ENCODE results near the gene CFLAR. TPM values are rescaled to one million over a fixed set of nuclear protein-coding genes. Genes with fewer than 3 reads are reported as not detected.

CFLAR gene
- total and polyA plus RNA-seq, 2 of the 13 experiments (the other 11 are each of a cell fraction or from before 2014, with no cell fraction given), result 43.8 to 92.1 TPM

- TF ChIP-seq ZNF660 (CRISPR knock-in tag; IDR thresholded peaks at IDR 0.05; ENCODE audit: borderline replicate concordance, low read depth) (no peak), NR2F1 (CRISPR knock-in tag; IDR thresholded peaks at IDR 0.05) (peak; percentile 75 to 86), RXRB (CRISPR knock-in tag; IDR thresholded peaks at IDR 0.05; ENCODE audit: borderline replicate concordance) (peak; percentile 76), NFKBIZ (CRISPR knock-in tag; IDR thresholded peaks at IDR 0.05) (peak; percentile 33; the same call in 1 of the 2 replicates), AGO2 (optimal IDR thresholded peaks at IDR 0.05; ENCODE audit: low read depth, low read length) (no peak), SMARCC2 (IDR thresholded peaks at IDR 0.05) (no peak), JUND (CRISPR knock-in tag; IDR thresholded peaks at IDR 0.05) (peak; percentile 58; the same call in 1 of the 2 replicates), ZNF317 (CRISPR knock-in tag; IDR thresholded peaks at IDR 0.05) (peak; percentile 48), ZNF430 (CRISPR knock-in tag; IDR thresholded peaks at IDR 0.05) (0 out of 2 replicates have a peak, but pooled peaks have one; percentile 84), ZBTB4 (CRISPR knock-in tag; IDR thresholded peaks at IDR 0.05; ENCODE audit: borderline replicate concordance) (peak; percentile 84; the same call in 1 of the 2 replicates), ZNF816 (CRISPR knock-in tag; IDR thresholded peaks at IDR 0.05; ENCODE audit: borderline replicate concordance) (peak; percentile 61; the same call in 1 of the 2 replicates), MXD4 (CRISPR knock-in tag; IDR thresholded peaks at IDR 0.05) (peak; percentile 64; the same call in 1 of the 2 replicates), TBP (CRISPR knock-in tag; IDR thresholded peaks at IDR 0.05) (no peak), ZNF253 (CRISPR knock-in tag; IDR thresholded peaks at IDR 0.05; ENCODE audit: borderline replicate concordance) (no peak), ZNF160 (CRISPR knock-in tag; IDR thresholded peaks at IDR 0.05) (no peak; the same call in 1 of the 2 replicates), ZSCAN21 (CRISPR knock-in tag; IDR thresholded peaks at IDR 0.05; ENCODE audit: borderline replicate concordance) (peak; percentile 56; the same call in 1 of the 2 replicates), ZNF678 (CRISPR knock-in tag; IDR thresholded peaks at IDR 0.05) (no peak), KAT2B (IDR thresholded peaks at IDR 0.05; ENCODE audit: borderline replicate concordance, low read depth, low read length) (no peak), SP140L (CRISPR knock-in tag; IDR thresholded peaks at IDR 0.05; ENCODE audit: borderline replicate concordance) (no peak), FOXJ3 (CRISPR knock-in tag; IDR thresholded peaks at IDR 0.05; ENCODE audit: borderline replicate concordance) (peak; percentile 87; the same call in 1 of the 2 replicates), TAF1 (CRISPR knock-in tag; IDR thresholded peaks at IDR 0.05) (peak; percentile 72), KLF9 (CRISPR knock-in tag; IDR thresholded peaks at IDR 0.05; ENCODE audit: low read depth) (peak; percentile 42; the same call in 1 of the 2 replicates), RBM22 (optimal IDR thresholded peaks at IDR 0.05; ENCODE audit: low read length) (no peak), ZNF850 (CRISPR knock-in tag; conservative IDR thresholded peaks at IDR 0.05) (no peak), HOMEZ (CRISPR knock-in tag; IDR thresholded peaks at IDR 0.05; ENCODE audit: low read depth) (peak; percentile 56), ZNF256 (CRISPR knock-in tag; conservative IDR thresholded peaks at IDR 0.05) (no peak)
Measured at GRCh38 chr2:201204655-201205514, 88.9 kb downstream of the CFLAR start (continued).
